ENCODE data around the gene TXNDC2. TPM values are rescaled to one million over a fixed set of nuclear protein-coding genes. Genes with fewer than 3 reads are reported as not detected.

The TXNDC2 gene
- total RNA-seq, 1 donor from 2014 or later: 0.49 TPM

- Histone ChIP-seq H3K27ac (peak overlapping the region; percentile 36), H3K36me3 (no peaks in the 10 kb centered on the region), H3K4me1 (peaks cover 56% of the 10 kb centered on the region), H3K4me3 (no peak overlapping the region), H3K9me3 (no peaks in the 10 kb centered on the region), H3K27me3 (no peaks in the 10 kb centered on the region)
- intact Hi-C loops (cut with DNase I): loop anchor here (10.0 kb wide), 1 partner anchor 54 kb away; no protein-coding TSS in a partner anchor
- TF ChIP-seq CTCF (IDR thresholded peaks at IDR 0.05) (no peak), POLR2A (IDR thresholded peaks at IDR 0.05) (no peak), POLR2AphosphoS5 (IDR thresholded peaks at IDR 0.05; ENCODE audit: insufficient read depth in 1 of 2, low read depth in 1 of 2) (no peak)
- DNase-seq (ENCODE audit: extremely low spot score in 2 of 2): no peak
These were observed 37.4 kb upstream of the TXNDC2 start for GRCh38 chr18:9848170-9848879.

GRCh38 chr18:9849407-9850283, 36.1 kb upstream of the TXNDC2 start:
- peak overlapping the region; percentile 36 for H3K27ac ChIP-seq
- H3K36me3 ChIP-seq: no peaks in the 10 kb centered on the region
- peaks cover 63% of the 10 kb centered on the region for H3K4me1 ChIP-seq
- no peak for DNase-seq (ENCODE audit: extremely low spot score in 2 of 2)
- H3K27me3 ChIP-seq: no peaks in the 10 kb centered on the region
- H3K4me3 ChIP-seq: no peak overlapping the region
- TF ChIP-seq POLR2AphosphoS5 (IDR thresholded peaks at IDR 0.05; ENCODE audit: insufficient read depth in 1 of 2, low read depth in 1 of 2) (no peak), CTCF (IDR thresholded peaks at IDR 0.05) (no peak), POLR2A (IDR thresholded peaks at IDR 0.05) (no peak)
- no peaks in the 10 kb centered on the region for H3K9me3 ChIP-seq
- intact Hi-C loops (cut with DNase I): loop anchor here (10.0 kb wide), 1 partner anchor 55 kb away; no protein-coding TSS in a partner anchor

GRCh38 chr18:9850309-9850708, 35.5 kb upstream of the TXNDC2 start:
- intact Hi-C loops (cut with DNase I): no loop called here
- H3K27ac ChIP-seq: peak overlapping the region; percentile 36
- H3K9me3 ChIP-seq: no peaks in the 10 kb centered on the region
- TF ChIP-seq CTCF (IDR thresholded peaks at IDR 0.05) (no peak), POLR2A (IDR thresholded peaks at IDR 0.05) (no peak), POLR2AphosphoS5 (IDR thresholded peaks at IDR 0.05; ENCODE audit: insufficient read depth in 1 of 2, low read depth in 1 of 2) (no peak)
- H3K27me3 ChIP-seq: no peaks in the 10 kb centered on the region
- DNase-seq (ENCODE audit: extremely low spot score in 2 of 2): no peak
- peaks cover 65% of the 10 kb centered on the region for H3K4me1 ChIP-seq
- H3K4me3 ChIP-seq: no peak overlapping the region
- H3K36me3 ChIP-seq: no peaks in the 10 kb centered on the region

- H3K36me3 ChIP-seq: no peaks in the 10 kb centered on the region
- DNase-seq (ENCODE audit: extremely low spot score in 2 of 2): no peak
- H3K27ac ChIP-seq: peak overlapping the region; percentile 36
- H3K4me1 ChIP-seq: peaks cover 65% of the 10 kb centered on the region
- H3K4me3 ChIP-seq: no peak overlapping the region
- intact Hi-C loops (cut with DNase I): no loop called here
- no peaks in the 10 kb centered on the region for H3K27me3 ChIP-seq
- no peak for TF ChIP-seq POLR2AphosphoS5 (IDR thresholded peaks at IDR 0.05; ENCODE audit: insufficient read depth in 1 of 2, low read depth in 1 of 2)
- no peak for TF ChIP-seq POLR2A (IDR thresholded peaks at IDR 0.05)
- no peak for TF ChIP-seq CTCF (IDR thresholded peaks at IDR 0.05)
- no peaks in the 10 kb centered on the region for H3K9me3 ChIP-seq
These were observed 34.3 kb upstream of the TXNDC2 start for GRCh38 chr18:9851511-9851910.
